ENCODE data around the gene KIF5B. TPM values are rescaled to one million over a fixed set of nuclear protein-coding genes. Genes with fewer than 3 reads are reported as not detected.

Gene KIF5B
- total and polyA plus RNA-seq, 2 of the 8 experiments (the other 6 are each of a cell fraction or from before 2014, with no cell fraction given), result 9.8 to 68.4 TPM

DNA sequence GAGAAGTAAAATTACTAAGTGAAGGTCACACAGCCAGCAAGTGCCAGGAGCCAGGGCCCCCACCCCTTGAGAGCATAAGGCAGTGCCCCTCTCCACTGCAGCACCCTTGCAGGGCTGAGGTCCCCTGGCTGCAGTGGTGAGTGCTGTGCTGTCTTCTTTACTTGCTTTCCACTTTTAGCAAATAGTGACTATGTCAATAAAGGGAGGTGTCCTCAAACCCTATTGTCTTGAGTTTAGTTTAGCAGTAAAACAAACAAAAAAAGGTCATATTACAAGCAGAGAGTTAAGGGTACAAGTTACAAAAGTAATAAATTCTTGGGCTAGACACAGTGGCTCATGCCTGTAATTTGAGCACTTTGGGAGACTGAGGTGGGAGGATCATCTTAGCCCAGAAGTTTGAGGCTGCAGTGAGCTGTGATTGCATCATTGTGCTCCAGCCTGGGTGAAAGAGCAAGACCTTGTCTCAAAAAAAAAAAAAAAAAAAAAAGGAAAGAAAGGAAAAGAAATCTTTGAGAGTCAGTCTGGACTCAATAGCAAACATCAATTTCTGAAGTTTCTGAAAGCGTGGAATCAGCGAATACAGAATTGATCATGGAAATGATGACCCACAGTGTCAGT lies 39.0 kb upstream of the KIF5B start:
- Histone ChIP-seq H2BK15ac (ENCODE audit: low read length) (no peak overlapping the region), H3K27me3 (replicated peaks in 1 of 4; ENCODE audit: control insufficient read depth in 3 of 4, extremely low read depth in 1 of 4, insufficient read depth in 3 of 4, low read length in 3 of 4) (no peaks in the 10 kb centered on the region), H3K4ac (replicated peaks; ENCODE audit: insufficient read length, low read depth, low read length) (no peak overlapping the region), H3K14ac (ENCODE audit: insufficient read length) (no peak overlapping the region), H3K27ac (ENCODE audit: low read depth, low read length) (no peak overlapping the region), H2AFZ (ENCODE audit: low read length) (no peak overlapping the region), H4K91ac (replicated peaks; ENCODE audit: insufficient read length, low read length) (no peak overlapping the region), H3K23me2 (ENCODE audit: low read depth, low read length) (no peaks in the 10 kb centered on the region), H4K5ac (ENCODE audit: insufficient read length, low read depth, low read length) (no peak overlapping the region), H2AK5ac (ENCODE audit: low read depth, low read length) (no peak overlapping the region), H2BK20ac (ENCODE audit: low read length) (no peak overlapping the region), H3K79me2 (ENCODE audit: control insufficient read depth in 1 of 2, insufficient read depth in 2 of 2, low read length in 2 of 2) (no peaks in the 10 kb centered on the region), H4K20me1 (replicated peaks in 1 of 2; ENCODE audit: control insufficient read depth in 1 of 2, insufficient read depth in 2 of 2, low read length in 2 of 2) (no peaks in the 10 kb centered on the region), H4K8ac (ENCODE audit: extremely low read depth, insufficient read depth, low read length) (0 out of 2 replicates have a peak overlapping the region, but pooled peaks have one; percentile 51), H3K79me1 (ENCODE audit: low read depth, low read length) (no peaks in the 10 kb centered on the region), H3K18ac (ENCODE audit: extremely low read depth, low read length) (no peak overlapping the region), H2BK5ac (ENCODE audit: low read depth, low read length) (no peak overlapping the region), H3K9ac (replicated peaks in 1 of 4; ENCODE audit: extremely low read depth in 1 of 4, low read depth in 3 of 4, low read length in 3 of 4) (peak overlapping the region in 1 of 4 experiments; percentile 43; a peak in 1 of 7 replicates), H3K56ac (replicated peaks; ENCODE audit: insufficient read length, low read depth, low read length) (no peak overlapping the region), H2BK120ac (replicated peaks; ENCODE audit: low read depth, low read length) (no peak overlapping the region), H3K4me2 (ENCODE audit: insufficient read depth in 1 of 2, low read depth in 2 of 2, low read length in 2 of 2) (no peak overlapping the region), H3K4me3 (ENCODE audit: extremely low read depth in 1 of 4, insufficient read depth in 2 of 4, low read depth in 3 of 4, low read length in 4 of 4) (no peak overlapping the region), H3K9me3 (ENCODE audit: insufficient read depth in 2 of 2, low read depth in 1 of 2, low read length in 1 of 2) (peaks cover 7 to 10% of the 10 kb centered on the region in 2 experiments; a peak in 1 of 4 replicates), H2BK12ac (ENCODE audit: low read depth, low read length) (no peak overlapping the region), H3K4me1 (replicated peaks in 1 of 4; ENCODE audit: control insufficient read depth in 3 of 4, insufficient read depth in 4 of 4, low read length in 3 of 4) (no peaks in the 10 kb centered on the region), H3K23ac (ENCODE audit: insufficient read length) (no peak overlapping the region), H3K36me3 (ENCODE audit: control insufficient read depth in 2 of 4, insufficient read depth in 4 of 4, low read length in 3 of 4) (no peaks in the 10 kb centered on the region)
- ChIA-PET POLR2A (ENCODE audit: partially characterized antibody) (no interaction called here), CTCF (ENCODE audit: partially characterized antibody) (interaction anchor here (1.6 kb wide), 1 partner anchor 116 kb away, joined by 4 read pairs; no protein-coding TSS in a partner anchor)
- TF ChIP-seq CEBPB (IDR thresholded peaks at IDR 0.05; ENCODE audit: low read depth, low read length) (peak; percentile 47; the same call in 1 of the 2 replicates), CTBP2 (IDR thresholded peaks at IDR 0.05; ENCODE audit: borderline replicate concordance, insufficient read depth, insufficient read length, low read length) (no peak)
- 96% methylated on average over 2 of the region's 2 CpGs; no CpG with 5 or more reads in 1 of the 2 experiments for WGBS, 2 experiments (ENCODE audit: extremely low coverage in 1 of 2, insufficient coverage in 1 of 2, insufficient read length in 1 of 2, insufficient replicate concordance in 2 of 2, low coverage in 1 of 2, low lambda C conversion rate in 2 of 2, missing lambda C conversion rate in 1 of 2)
- DNase-seq (ENCODE audit: low read depth in 1 of 2, low spot score in 2 of 2), result no peak
- FAIRE-seq, result no peak
